HG03432 (cell line): Measurements from ENCODE around the gene CHD2.

Experiments
- ATAC-seq: cut with Tn5 transposase; IDR thresholded peaks from one replicate; pipeline ENCODE4 v1.9.1; 2021; ENCODE audit warnings: mild to moderate bottlenecking, moderate library complexity; ENCODE audit not compliant: unreplicated experiment

Gene CHD2

GRCh38 chr15:93044301-93045190 is 144.4 kb downstream of the CHD2 start:
- no peak for ATAC-seq

GRCh38 chr15:93045191-93045785 is 145.2 kb downstream of the CHD2 start:
- ATAC-seq, result no peak

- no peak for ATAC-seq
Observed at GRCh38 chr15:93046120-93046519, 146.0 kb downstream of the CHD2 start.

GRCh38 chr15:93046721-93047120 is 146.6 kb downstream of the CHD2 start:
- ATAC-seq, result no peak

GRCh38 chr15:93047621-93048425 is 147.7 kb downstream of the CHD2 start:
- ATAC-seq, result no peak

- ATAC-seq, result no peak
Observed at GRCh38 chr15:93048426-93048721, 148.2 kb downstream of the CHD2 start.

- ATAC-seq, result no peak
Observed at GRCh38 chr15:93048759-93049161, 148.6 kb downstream of the CHD2 start.

GRCh38 chr15:93049233-93049632 is 149.1 kb downstream of the CHD2 start:
- ATAC-seq, result no peak

- no peak for ATAC-seq
Observed at GRCh38 chr15:93049914-93050578, 149.9 kb downstream of the CHD2 start.

- ATAC-seq, result no peak
Observed at GRCh38 chr15:93050648-93051047, 150.5 kb downstream of the CHD2 start.

- no peak for ATAC-seq
Observed at GRCh38 chr15:93051236-93052089, 151.3 kb downstream of the CHD2 start.

- ATAC-seq, result no peak
Observed at GRCh38 chr15:93052090-93052879, 152.2 kb downstream of the CHD2 start.

GRCh38 chr15:93055211-93055610 is 155.1 kb downstream of the CHD2 start:
- ATAC-seq, result no peak

GRCh38 chr15:93056836-93057235 is 156.7 kb downstream of the CHD2 start:
- no peak for ATAC-seq

GRCh38 chr15:93057618-93058017 is 157.5 kb downstream of the CHD2 start:
- ATAC-seq, result no peak

- ATAC-seq, result no peak
Observed at GRCh38 chr15:93058128-93058527, 158.0 kb downstream of the CHD2 start.

GRCh38 chr15:93058904-93059427 is 158.8 kb downstream of the CHD2 start:
- ATAC-seq, result no peak

- ATAC-seq, result no peak
Observed at GRCh38 chr15:93059442-93059841, 159.3 kb downstream of the CHD2 start.
